Liver (tissue), 3 donors: ENCODE measurements around the gene HOXB3.

Experiments used
- ATF3 ChIP-seq: IDR thresholded peaks from 2 replicates; pipeline ENCODE4 v1.6.1; 2016; ENCODE audit warnings: antibody characterized with exemption
- CTCF ChIP-seq: fragments of 150-350 bp; IDR thresholded peaks from 2 replicates; pipeline ENCODE4 v1.5.1; 2017; ENCODE audit warnings: improper control_type of control experiment, low read depth, low read length; ENCODE audit not compliant: missing input control
- EGR1 ChIP-seq, 2 donors: IDR thresholded peaks; 2 replicates each; pipeline ENCODE4 v1.6.1; 2016 to 2018; ENCODE audit warnings: antibody characterized with exemption in 2 of 2, low read depth in 2 of 2
- FOXA1 ChIP-seq: IDR thresholded peaks from 2 replicates; pipeline ENCODE4 v1.6.1; 2016; ENCODE audit warnings: antibody characterized with exemption
- GABPA ChIP-seq, 2 donors: IDR thresholded peaks in 1 of 2; conservative IDR thresholded peaks in 1 of 2; 2 replicates each; pipeline ENCODE4 v1.6.1; 2016; ENCODE audit warnings: antibody characterized with exemption in 2 of 2, mild to moderate bottlenecking in 1 of 2, moderate library complexity in 1 of 2
- JUND ChIP-seq, 2 donors: IDR thresholded peaks; 2 replicates each; pipeline ENCODE4 v1.6.1; 2016; ENCODE audit warnings: antibody characterized with exemption in 2 of 2
- MAX ChIP-seq: IDR thresholded peaks from 2 replicates; pipeline ENCODE4 v1.6.1; 2016; ENCODE audit warnings: antibody characterized with exemption
- RAD21 ChIP-seq, 2 donors: IDR thresholded peaks; 2 replicates each; pipeline ENCODE4 v1.6.1; 2016; ENCODE audit warnings: antibody characterized with exemption in 2 of 2, mild to moderate bottlenecking in 2 of 2
- REST ChIP-seq: IDR thresholded peaks from 2 replicates; pipeline ENCODE4 v1.6.1; 2016; ENCODE audit warnings: antibody characterized with exemption, mild to moderate bottlenecking
- RXRA ChIP-seq, 2 donors: IDR thresholded peaks; 2 replicates each; pipeline ENCODE4 v1.6.1; 2017 to 2018; ENCODE audit warnings: antibody characterized with exemption in 2 of 2, mild to moderate bottlenecking in 1 of 2
- SP1 ChIP-seq: IDR thresholded peaks from 2 replicates; pipeline ENCODE4 v1.6.1; 2018; ENCODE audit warnings: antibody characterized with exemption, mild to moderate bottlenecking
- TAF1 ChIP-seq: conservative IDR thresholded peaks from 2 replicates; pipeline ENCODE4 v1.6.1; 2016; ENCODE audit warnings: antibody characterized with exemption, mild to moderate bottlenecking
- YY1 ChIP-seq: IDR thresholded peaks from 2 replicates; pipeline ENCODE4 v1.6.1; 2016; ENCODE audit warnings: antibody characterized with exemption, mild to moderate bottlenecking
- ZBTB33 ChIP-seq: IDR thresholded peaks from 2 replicates; pipeline ENCODE4 v1.6.1; 2016; ENCODE audit warnings: antibody characterized with exemption
- donor health status: healthy.
- donor health status: healthy.

GRCh38 chr17:48615963-48616716, 26.1 kb upstream of the HOXB3 start:
- TF ChIP-seq MAX (no peak), YY1 (no peak), CTCF (no peak), REST (no peak), TAF1 (no peak), GABPA (IDR thresholded peaks at IDR 0.05 in 1 of 2, conservative IDR thresholded peaks at IDR 0.05 in 1 of 2) (no peak), RAD21 (IDR thresholded peaks at IDR 0.05) (no peak), FOXA1 (no peak), JUND (IDR thresholded peaks at IDR 0.05) (no peak), SP1 (no peak), ATF3 (no peak), ZBTB33 (no peak), EGR1 (IDR thresholded peaks at IDR 0.05; ENCODE audit: low read depth in 2 of 2) (no peak), RXRA (IDR thresholded peaks at IDR 0.05) (no peak)
